Retinal pigment epithelial cell (primary cell): ENCODE measurements around the gene ABT1.

Source experiments
- DNase-seq: peaks from one replicate; pipeline ENCODE4 v3.0.0-alpha.2; 2010; ENCODE audit warnings: low read depth
- H3K4me3 ChIP-seq: 2 replicates; pipeline ENCODE4 v1.5.1; 2011; ENCODE audit warnings: mild to moderate bottlenecking, low read length, control low read depth, moderate library complexity
- TF ChIP-seq, protein P1 (sequence below): conservative IDR thresholded peaks from 2 replicates; pipeline ENCODE4 v1.5.1; 2011; ENCODE audit warnings: low read depth, low read length, control low read depth, inconsistent platforms

Gene ABT1

DNA sequence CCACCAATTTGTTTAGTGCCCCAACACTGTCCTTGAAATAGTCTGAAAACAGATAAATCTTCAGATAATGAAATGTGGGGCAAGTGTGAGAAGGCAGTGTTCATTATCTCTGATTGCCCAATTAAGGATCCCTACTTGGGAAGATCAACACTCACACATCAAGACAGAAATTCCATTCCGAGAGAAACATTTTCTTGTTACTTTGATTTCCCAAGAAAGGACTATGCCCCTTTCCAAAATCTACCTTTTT lies 42.4 kb upstream of the ABT1 start:
- TF ChIP-seq, protein P1, sequence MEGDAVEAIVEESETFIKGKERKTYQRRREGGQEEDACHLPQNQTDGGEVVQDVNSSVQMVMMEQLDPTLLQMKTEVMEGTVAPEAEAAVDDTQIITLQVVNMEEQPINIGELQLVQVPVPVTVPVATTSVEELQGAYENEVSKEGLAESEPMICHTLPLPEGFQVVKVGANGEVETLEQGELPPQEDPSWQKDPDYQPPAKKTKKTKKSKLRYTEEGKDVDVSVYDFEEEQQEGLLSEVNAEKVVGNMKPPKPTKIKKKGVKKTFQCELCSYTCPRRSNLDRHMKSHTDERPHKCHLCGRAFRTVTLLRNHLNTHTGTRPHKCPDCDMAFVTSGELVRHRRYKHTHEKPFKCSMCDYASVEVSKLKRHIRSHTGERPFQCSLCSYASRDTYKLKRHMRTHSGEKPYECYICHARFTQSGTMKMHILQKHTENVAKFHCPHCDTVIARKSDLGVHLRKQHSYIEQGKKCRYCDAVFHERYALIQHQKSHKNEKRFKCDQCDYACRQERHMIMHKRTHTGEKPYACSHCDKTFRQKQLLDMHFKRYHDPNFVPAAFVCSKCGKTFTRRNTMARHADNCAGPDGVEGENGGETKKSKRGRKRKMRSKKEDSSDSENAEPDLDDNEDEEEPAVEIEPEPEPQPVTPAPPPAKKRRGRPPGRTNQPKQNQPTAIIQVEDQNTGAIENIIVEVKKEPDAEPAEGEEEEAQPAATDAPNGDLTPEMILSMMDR, result no peak
- peak overlapping the region; percentile 77 for H3K4me3 ChIP-seq
- DNase-seq, result no peak

DNA sequence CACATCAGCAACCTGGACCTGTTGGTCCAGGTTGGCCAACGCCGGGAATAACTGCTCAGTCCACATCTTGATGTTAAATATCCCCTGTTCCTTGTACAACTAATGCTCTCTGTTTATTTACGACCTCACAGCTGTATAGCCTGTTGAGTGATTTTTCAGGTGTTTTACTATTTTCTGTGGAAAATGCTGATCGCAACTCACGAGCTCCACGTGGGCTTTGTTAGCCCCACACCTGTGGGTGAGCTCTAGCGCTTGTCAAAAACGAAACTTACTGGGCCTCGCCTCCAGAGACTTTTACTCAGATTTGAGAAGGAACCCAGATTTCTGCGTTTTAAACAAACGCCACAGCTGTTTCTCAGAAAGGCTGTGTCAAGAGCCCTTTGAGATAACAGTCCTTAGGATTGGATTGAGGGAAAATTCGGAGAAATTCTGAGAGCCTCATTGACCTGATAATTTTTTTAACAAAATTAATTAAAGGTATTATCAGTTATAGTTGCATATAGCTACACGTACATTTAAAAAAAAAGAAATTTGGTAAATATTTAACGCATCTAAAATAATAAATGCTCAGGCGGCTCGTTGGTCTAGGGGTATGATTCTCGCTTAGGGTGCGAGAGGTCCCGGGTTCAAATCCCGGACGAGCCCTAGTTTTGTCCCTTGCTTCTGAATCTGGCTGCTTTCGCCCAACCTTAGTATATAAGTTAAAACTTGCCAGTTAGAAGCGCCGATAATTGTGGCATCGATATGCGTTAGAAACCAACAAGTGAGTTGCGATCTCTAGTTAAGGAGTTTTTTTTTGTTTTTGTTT lies 41.9 kb upstream of the ABT1 start:
- TF ChIP-seq, protein P1, result no peak
- DNase-seq, result no peak
- H3K4me3 ChIP-seq, result peak overlapping the region; percentile 77

DNA sequence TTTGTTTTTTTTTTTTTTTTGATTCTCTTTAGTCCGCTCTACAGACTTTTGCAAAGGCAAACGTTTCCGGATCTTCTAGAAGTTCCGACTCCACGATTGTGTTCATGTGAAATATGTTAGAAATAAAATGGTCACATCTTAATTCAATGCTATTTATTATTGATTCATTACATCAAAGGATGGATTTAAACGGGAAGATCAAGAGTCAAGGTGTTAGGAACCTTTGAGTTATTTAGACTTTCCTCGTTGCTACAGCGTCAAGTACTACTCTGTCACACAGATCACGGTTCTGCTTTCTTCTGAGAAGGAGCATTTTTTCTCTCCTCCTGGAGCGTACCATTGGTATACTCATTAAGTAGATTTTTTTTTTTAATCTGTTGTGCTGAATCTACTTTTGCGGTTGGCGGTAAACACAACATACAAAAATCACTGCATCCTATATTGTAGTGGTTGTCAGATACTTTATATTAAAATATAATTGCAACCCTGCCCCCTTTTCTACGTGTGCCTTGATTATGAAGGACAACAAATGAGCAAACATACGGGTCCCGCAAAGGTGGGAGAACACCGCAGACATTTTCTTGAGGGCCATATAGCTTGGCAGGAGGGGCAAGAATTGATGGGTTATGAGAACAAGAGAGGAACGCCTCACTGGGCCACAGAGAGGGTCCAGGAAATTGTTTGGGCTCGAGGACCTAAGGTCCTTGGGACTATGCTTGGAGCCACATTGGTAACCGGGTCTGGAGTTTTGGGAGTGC lies 41.1 kb upstream of the ABT1 start:
- TF ChIP-seq, protein P1, result no peak
- no peak for DNase-seq
- peak overlapping the region; percentile 77 for H3K4me3 ChIP-seq

DNA sequence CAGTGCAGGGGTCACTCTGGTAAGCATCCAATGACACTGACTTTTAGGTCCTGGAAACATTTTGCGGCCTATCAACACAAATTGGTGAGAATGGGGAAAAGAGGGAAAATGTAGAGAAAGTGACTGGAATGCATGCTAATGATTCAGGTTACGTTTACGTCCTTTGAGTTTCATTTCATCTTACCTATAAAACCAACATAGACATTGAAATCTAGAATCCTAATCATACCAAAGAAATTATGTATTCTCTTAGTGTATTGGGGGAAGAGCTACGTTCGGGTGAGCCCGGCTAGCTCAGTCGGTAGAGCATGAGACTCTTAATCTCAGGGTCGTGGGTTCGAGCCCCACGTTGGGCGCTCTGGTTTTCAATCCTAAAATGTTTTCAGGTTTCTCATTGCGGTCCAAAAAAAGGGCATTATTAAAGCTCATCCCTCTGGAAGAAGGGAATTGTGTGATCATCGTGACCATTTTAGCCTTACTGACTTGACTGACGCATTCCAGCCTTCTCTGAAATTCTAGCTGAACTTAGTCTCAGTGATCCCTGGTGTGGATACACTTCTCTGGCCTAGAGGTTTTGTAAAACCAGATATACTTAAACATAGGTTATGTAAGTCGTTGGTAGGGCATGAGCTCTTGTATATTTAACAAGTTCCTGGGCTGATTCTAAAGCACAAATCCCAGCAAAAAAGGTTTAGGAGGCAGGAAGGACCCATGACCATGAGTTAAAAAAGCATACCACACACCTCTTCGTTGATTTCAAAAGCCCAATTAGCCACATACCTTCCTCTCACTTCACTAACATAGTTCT lies 40.3 kb upstream of the ABT1 start:
- TF ChIP-seq, protein P1, result no peak

DNA sequence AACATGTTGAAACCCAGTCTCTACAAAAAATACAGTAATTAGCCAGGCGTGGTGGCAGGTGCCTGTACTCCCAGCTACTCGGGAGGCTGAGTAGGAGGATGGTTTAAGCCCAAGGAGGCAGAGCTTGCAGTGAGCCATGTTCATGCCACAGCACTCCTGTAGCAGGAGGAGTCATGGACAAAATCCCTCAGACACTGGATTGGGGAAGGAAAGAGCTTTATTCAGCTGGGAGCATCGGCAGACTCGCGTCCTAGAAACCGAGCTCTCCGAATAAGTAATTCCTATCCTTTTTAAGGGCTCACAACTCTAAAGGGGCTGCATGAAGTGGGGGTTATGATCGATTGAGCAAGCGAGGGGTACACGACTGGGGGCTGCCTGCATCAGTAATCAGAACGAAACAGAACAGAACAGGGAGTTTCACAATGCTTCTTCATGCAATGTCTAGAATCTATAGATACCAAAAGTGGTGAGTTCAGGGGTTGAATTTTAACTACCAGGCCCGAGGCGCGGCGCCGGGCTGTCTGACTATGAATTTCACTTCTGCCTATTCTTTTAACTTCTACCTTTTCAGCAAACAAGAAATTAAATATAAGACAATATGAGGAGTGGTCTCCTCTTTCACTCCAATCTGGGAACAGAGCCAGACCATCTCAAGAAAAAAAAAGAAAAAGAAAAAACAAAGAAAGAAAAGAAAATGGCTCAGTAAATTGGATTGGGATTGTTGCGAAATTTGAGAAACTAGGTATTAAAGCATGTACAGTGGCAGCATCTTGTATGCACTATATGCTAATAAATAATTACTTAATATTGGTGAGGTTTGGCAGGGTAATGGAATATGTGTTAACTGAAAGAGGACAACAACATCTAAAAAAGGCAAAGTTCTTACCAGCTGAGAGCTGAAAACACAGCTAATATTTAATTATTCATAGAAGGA lies 35.0 kb upstream of the ABT1 start:
- TF ChIP-seq, protein P1, result no peak
- no peak for DNase-seq
- no peak overlapping the region for H3K4me3 ChIP-seq

More for the DNA sequence above, 40.3 kb upstream of the ABT1 start:
- peak overlapping the region; percentile 77 for H3K4me3 ChIP-seq
- DNase-seq, result no peak

DNA sequence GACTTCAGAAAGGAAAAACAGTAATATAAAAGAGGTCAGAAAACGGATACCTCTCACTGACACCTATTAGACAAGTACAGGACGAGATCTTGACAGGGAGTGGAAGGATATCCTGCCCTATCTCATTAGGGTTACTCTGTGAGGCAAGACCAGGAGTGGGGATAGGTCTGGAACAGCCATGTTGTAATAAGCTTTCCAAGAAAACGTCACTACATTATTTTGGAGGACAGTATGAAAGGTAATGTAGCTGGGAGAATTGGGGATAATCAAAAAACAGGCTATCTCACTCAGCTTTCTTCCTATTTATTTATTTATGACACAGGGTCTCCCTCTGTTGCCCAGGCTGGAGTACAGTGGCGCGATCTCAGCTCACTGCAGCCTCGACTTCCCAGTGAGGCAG lies 33.3 kb upstream of the ABT1 start:
- no peak overlapping the region for H3K4me3 ChIP-seq
- no peak for DNase-seq
- TF ChIP-seq, protein P1, result no peak
